Neural progenitor cell (in vitro differentiated cells): ENCODE results near the gene MRM2. TPM values are rescaled to one million over a fixed set of nuclear protein-coding genes. Genes with fewer than 3 reads are reported as not detected.

Source experiments
- DNase-seq: peaks from one replicate; pipeline ENCODE4 v3.0.0-alpha.2; 2016; ENCODE audit warnings: low spot score
- H2AFZ ChIP-seq: fragments of 200-600 bp; sonication (generic); replicated peaks from 2 replicates; pipeline ENCODE4 v1.6.1; 2016; ENCODE audit warnings: antibody characterized with exemption
- H3F3A ChIP-seq: fragments of 200-600 bp; sonication (generic); 2 replicates; pipeline ENCODE4 v1.6.1; 2016; ENCODE audit warnings: antibody characterized with exemption, low read depth
- H3K27ac ChIP-seq: fragments of 200-600 bp; sonication (generic); 2 replicates; pipeline ENCODE4 v1.5.1; 2016; ENCODE audit warnings: mild to moderate bottlenecking
- H3K27me3 ChIP-seq: fragments of 200-600 bp; sonication (generic); 2 replicates; pipeline ENCODE4 v1.6.1; 2016; ENCODE audit warnings: mild to moderate bottlenecking, moderate library complexity
- H3K36me3 ChIP-seq: fragments of 200-600 bp; sonication (generic); 2 replicates; pipeline ENCODE4 v1.5.1; 2016
- H3K4me1 ChIP-seq: fragments of 200-600 bp; sonication (generic); 2 replicates; pipeline ENCODE4 v1.6.1; 2016; ENCODE audit warnings: mixed run types
- H3K4me2 ChIP-seq: fragments of 200-600 bp; sonication (generic); 2 replicates; pipeline ENCODE4 v1.6.1; 2016
- H3K4me3 ChIP-seq: fragments of 200-600 bp; sonication (generic); 2 replicates; pipeline ENCODE4 v1.5.1; 2016
- H3K79me2 ChIP-seq: fragments of 200-600 bp; sonication (generic); 2 replicates; pipeline ENCODE4 v1.6.1; 2016; ENCODE audit warnings: low read depth
- H3K9ac ChIP-seq: fragments of 200-600 bp; sonication (generic); 2 replicates; pipeline ENCODE4 v1.6.1; 2016
- H3K9me3 ChIP-seq: fragments of 200-600 bp; sonication (generic); 2 replicates; pipeline ENCODE4 v1.5.1; 2016; ENCODE audit warnings: low read depth
- H4K20me1 ChIP-seq: fragments of 200-600 bp; sonication (generic); 2 replicates; pipeline ENCODE4 v1.6.1; 2016; ENCODE audit warnings: low read depth
- H3K27ac Mint-ChIP-seq: 3 replicates; pipeline ENCODE4 v1.8.0; 2021; ENCODE audit warnings: mixed read lengths
- H3K27me3 Mint-ChIP-seq: 2 replicates; pipeline ENCODE4 v1.8.0; 2022; ENCODE audit warnings: low read depth, mild to moderate bottlenecking, inconsistent platforms, moderate library complexity, mixed read lengths; ENCODE audit not compliant: insufficient read depth
- H3K36me3 Mint-ChIP-seq: 3 replicates; pipeline ENCODE4 v1.8.0; 2021; ENCODE audit warnings: mixed read lengths
- H3K4me1 Mint-ChIP-seq: 3 replicates; pipeline ENCODE4 v1.8.0; 2021; ENCODE audit warnings: mixed read lengths
- H3K4me3 Mint-ChIP-seq: 3 replicates; pipeline ENCODE4 v1.8.0; 2021; ENCODE audit warnings: mild to moderate bottlenecking, moderate library complexity, mixed read lengths
- H3K9me3 Mint-ChIP-seq: 3 replicates; pipeline ENCODE4 v1.8.0; 2020; ENCODE audit warnings: mixed read lengths
- CTCF ChIP-seq: fragments of 200-600 bp; sonication (generic); IDR thresholded peaks from 2 replicates; pipeline ENCODE4 v1.5.1; 2017; ENCODE audit warnings: antibody characterized with exemption, mild to moderate bottlenecking
- EZH2 ChIP-seq: fragments of 200-600 bp; sonication (generic); IDR thresholded peaks from 2 replicates; pipeline ENCODE4 v1.6.1; 2017; ENCODE audit warnings: antibody characterized with exemption, mild to moderate bottlenecking, moderate library complexity
- EZH2phosphoT487 ChIP-seq: fragments of 200-600 bp; sonication (generic); IDR thresholded peaks from 2 replicates; pipeline ENCODE4 v1.6.1; 2017; ENCODE audit warnings: antibody characterized with exemption
- total RNA-seq: library from RNA; depleted of rRNA; stranded (reverse); fragments of >200 nt; gene quantifications from 2 replicates; pipeline ENCODE4 v1.2.3, GENCODE V29; 2015; ENCODE audit warnings: low replicate concordance

The MRM2 gene
- total RNA-seq, 1 donor from 2014 or later: 34.3 TPM

- no peaks in the 10 kb centered on the region for H3K9me3 ChIP-seq
- no peak overlapping the region for H3K4me3 Mint-ChIP-seq
- no peaks in the 10 kb centered on the region for H3K36me3 ChIP-seq
- H3K27ac Mint-ChIP-seq: no peak overlapping the region
- peaks cover 4% of the 10 kb centered on the region for H3K79me2 ChIP-seq
- H3K9ac ChIP-seq: no peak overlapping the region
- H2AFZ ChIP-seq: no peak overlapping the region
- H3F3A ChIP-seq: no peaks in the 10 kb centered on the region
- peaks cover 31% of the 10 kb centered on the region for H3K36me3 Mint-ChIP-seq
- no peak for DNase-seq
- peaks cover 17% of the 10 kb centered on the region for H4K20me1 ChIP-seq
- no peak overlapping the region for H3K4me2 ChIP-seq
- H3K4me3 ChIP-seq: no peak overlapping the region
- peaks cover 11% of the 10 kb centered on the region for H3K27me3 Mint-ChIP-seq
- no peak for TF ChIP-seq EZH2
- TF ChIP-seq CTCF: no peak
- TF ChIP-seq EZH2phosphoT487: no peak
- H3K4me1 ChIP-seq: no peaks in the 10 kb centered on the region
- H3K9me3 Mint-ChIP-seq: no peaks in the 10 kb centered on the region
- H3K27ac ChIP-seq: no peak overlapping the region
- H3K4me1 Mint-ChIP-seq: no peaks in the 10 kb centered on the region
- H3K27me3 ChIP-seq: no peaks in the 10 kb centered on the region
These were observed 24.1 kb downstream of the MRM2 start for GRCh38 chr7:2217716-2218443.

GRCh38 chr7:2217206-2217605 lies 24.8 kb downstream of the MRM2 start:
- Histone ChIP-seq H2AFZ (no peak overlapping the region), H3K36me3 (no peaks in the 10 kb centered on the region), H3K79me2 (peaks cover 4% of the 10 kb centered on the region), H4K20me1 (peaks cover 11% of the 10 kb centered on the region), H3K27ac (no peak overlapping the region), H3K27me3 (no peaks in the 10 kb centered on the region), H3K9me3 (no peaks in the 10 kb centered on the region), H3K9ac (no peak overlapping the region), H3K4me2 (no peak overlapping the region), H3F3A (no peaks in the 10 kb centered on the region), H3K4me3 (no peak overlapping the region), H3K4me1 (no peaks in the 10 kb centered on the region)
- peaks cover 11% of the 10 kb centered on the region for H3K27me3 Mint-ChIP-seq
- no peak for TF ChIP-seq CTCF
- TF ChIP-seq EZH2phosphoT487: no peak
- TF ChIP-seq EZH2: no peak
- no peak overlapping the region for H3K27ac Mint-ChIP-seq
- no peaks in the 10 kb centered on the region for H3K9me3 Mint-ChIP-seq
- peaks cover 33% of the 10 kb centered on the region for H3K36me3 Mint-ChIP-seq
- no peak for DNase-seq
- H3K4me1 Mint-ChIP-seq: no peaks in the 10 kb centered on the region
- H3K4me3 Mint-ChIP-seq: no peak overlapping the region

- H3K27ac ChIP-seq: no peak overlapping the region
- H3K27me3 Mint-ChIP-seq: peaks cover 11% of the 10 kb centered on the region
- no peak overlapping the region for H3K4me3 ChIP-seq
- no peak overlapping the region for H3K9ac ChIP-seq
- no peak overlapping the region for H2AFZ ChIP-seq
- H3K4me2 ChIP-seq: no peak overlapping the region
- H3F3A ChIP-seq: no peaks in the 10 kb centered on the region
- H3K4me3 Mint-ChIP-seq: no peak overlapping the region
- DNase-seq: no peak
- no peaks in the 10 kb centered on the region for H3K36me3 ChIP-seq
- H3K9me3 Mint-ChIP-seq: no peaks in the 10 kb centered on the region
- peaks cover 7% of the 10 kb centered on the region for H4K20me1 ChIP-seq
- H3K4me1 Mint-ChIP-seq: no peaks in the 10 kb centered on the region
- H3K4me1 ChIP-seq: no peaks in the 10 kb centered on the region
- no peaks in the 10 kb centered on the region for H3K27me3 ChIP-seq
- no peak overlapping the region for H3K27ac Mint-ChIP-seq
- no peaks in the 10 kb centered on the region for H3K9me3 ChIP-seq
- TF ChIP-seq EZH2phosphoT487: no peak
- no peak for TF ChIP-seq CTCF
- TF ChIP-seq EZH2: no peak
- no peaks in the 10 kb centered on the region for H3K79me2 ChIP-seq
- peaks cover 29% of the 10 kb centered on the region for H3K36me3 Mint-ChIP-seq
These were observed 26.2 kb downstream of the MRM2 start for GRCh38 chr7:2215851-2216250.
